Measurements from ENCODE around the gene CAPN15.

The CAPN15 gene

DNA sequence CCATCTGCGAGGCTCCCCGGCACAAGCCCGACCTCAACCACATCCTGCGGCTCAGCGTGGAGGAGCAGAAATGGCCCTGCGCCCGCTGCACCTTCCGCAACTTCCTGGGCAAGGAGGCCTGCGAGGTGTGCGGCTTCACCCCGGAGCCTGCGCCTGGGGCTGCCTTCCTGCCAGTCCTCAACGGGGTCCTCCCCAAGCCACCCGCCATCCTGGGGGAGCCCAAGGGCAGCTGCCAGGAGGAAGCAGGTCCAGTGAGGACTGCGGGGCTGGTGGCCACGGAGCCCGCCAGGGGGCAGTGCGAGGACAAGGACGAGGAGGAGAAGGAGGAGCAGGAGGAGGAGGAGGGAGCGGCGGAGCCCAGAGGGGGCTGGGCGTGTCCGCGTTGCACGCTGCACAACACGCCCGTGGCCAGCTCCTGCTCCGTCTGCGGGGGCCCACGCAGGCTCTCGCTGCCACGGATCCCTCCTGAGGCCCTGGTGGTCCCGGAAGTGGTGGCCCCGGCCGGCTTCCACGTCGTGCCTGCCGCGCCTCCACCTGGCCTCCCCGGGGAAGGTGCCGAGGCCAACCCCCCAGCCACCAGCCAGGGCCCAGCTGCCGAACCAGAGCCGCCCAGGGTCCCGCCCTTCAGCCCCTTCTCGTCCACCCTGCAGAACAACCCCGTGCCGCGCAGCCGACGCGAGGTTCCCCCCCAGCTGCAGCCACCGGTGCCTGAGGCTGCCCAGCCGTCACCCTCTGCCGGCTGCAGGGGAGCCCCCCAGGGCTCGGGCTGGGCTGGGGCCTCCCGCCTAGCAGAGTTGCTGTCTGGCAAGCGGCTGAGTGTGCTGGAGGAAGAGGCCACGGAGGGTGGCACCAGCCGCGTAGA is 19.6 kb downstream of the CAPN15 start:
- DNase-seq (ENCODE audit: low spot score), result peak; percentile 35

DNA sequence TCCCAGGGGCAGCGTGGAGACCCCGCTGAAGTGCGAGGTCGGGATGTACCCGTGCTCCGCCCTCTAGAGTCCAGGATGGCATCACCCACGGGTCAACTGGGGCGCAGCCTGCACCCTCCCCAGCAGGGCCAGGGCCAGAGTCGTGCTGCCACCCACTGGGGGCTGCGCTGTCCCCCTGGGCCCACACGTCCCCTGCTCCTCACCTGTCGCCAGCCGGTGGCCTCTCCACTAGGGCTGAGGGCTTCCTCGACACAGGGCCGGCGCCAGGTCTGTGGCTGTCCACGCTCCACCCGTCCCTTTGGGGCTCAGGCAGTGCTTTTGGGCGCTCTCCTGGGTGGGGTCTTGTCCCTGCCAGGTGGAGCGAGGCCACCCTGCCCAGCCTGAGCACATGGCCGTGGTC is 21.1 kb downstream of the CAPN15 start:
- DNase-seq (ENCODE audit: low spot score), result no peak

DNA sequence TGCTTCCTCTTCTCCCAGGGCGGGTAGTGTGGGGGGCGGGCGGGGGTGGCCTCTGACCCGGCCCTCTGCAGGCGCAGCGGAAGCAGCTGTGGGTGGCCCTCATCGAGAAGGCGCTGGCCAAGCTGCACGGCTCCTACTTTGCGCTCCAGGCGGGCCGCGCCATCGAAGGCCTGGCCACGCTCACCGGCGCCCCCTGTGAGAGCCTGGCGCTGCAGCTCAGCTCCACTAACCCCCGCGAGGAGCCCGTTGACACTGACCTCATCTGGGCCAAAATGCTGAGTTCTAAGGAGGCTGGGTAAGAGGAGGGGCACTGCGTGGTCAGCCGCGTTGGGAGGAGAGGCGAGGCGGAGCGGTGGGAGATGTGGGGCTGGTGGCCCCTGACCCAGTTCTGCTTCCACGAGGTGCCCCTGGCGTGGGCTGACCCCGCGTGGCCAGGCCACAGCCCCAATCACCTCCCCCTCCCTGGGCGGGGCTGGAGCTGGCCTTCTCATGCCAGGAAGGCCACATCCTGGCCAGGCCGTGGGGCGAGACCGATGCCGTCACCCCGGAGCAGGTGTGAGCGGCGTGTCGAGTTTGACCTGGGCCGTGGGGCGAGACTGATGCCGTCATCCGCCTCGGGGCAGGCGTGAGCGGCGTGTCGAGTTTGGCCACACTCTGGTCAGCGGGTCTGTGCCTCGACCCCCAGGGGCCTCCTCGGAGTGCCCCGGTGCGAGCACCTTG is 22.2 kb downstream of the CAPN15 start:
- no peak for DNase-seq (ENCODE audit: low spot score)

DNA sequence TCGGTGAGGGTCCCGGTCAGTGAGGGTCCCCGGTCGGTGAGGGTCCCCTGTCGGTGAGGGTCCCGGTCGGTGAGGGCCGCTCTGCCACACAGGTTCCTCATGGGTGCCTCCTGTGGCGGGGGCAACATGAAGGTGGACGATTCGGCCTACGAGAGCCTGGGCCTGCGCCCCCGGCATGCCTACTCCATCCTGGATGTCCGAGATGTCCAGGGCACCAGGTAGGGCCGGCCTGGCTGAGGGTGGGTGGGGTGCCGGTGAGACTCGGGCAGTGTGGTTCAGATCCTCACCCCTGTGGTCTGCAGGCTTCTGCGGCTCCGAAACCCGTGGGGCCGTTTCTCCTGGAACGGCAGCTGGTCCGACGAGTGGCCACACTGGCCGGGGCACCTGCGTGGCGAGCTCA is 23.7 kb downstream of the CAPN15 start:
- DNase-seq (ENCODE audit: low spot score), result no peak

DNA sequence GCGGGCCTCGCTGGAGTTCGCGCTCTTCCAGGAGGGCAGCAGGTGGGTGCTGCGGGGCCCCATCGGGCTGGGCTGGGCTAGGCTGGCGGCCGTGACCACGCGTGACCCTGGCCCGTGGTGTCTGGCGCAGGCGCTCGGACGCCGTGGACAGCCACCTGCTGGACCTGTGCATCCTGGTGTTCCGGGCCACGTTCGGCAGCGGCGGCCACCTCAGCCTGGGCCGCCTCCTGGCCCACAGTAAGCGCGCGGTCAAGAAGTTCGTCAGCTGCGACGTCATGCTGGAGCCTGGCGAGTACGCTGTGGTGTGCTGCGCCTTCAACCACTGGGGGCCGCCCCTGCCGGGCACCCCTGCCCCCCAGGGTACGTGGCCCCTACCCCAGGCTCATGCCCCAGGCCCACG is 24.7 kb downstream of the CAPN15 start:
- no peak for DNase-seq (ENCODE audit: low spot score)

DNA sequence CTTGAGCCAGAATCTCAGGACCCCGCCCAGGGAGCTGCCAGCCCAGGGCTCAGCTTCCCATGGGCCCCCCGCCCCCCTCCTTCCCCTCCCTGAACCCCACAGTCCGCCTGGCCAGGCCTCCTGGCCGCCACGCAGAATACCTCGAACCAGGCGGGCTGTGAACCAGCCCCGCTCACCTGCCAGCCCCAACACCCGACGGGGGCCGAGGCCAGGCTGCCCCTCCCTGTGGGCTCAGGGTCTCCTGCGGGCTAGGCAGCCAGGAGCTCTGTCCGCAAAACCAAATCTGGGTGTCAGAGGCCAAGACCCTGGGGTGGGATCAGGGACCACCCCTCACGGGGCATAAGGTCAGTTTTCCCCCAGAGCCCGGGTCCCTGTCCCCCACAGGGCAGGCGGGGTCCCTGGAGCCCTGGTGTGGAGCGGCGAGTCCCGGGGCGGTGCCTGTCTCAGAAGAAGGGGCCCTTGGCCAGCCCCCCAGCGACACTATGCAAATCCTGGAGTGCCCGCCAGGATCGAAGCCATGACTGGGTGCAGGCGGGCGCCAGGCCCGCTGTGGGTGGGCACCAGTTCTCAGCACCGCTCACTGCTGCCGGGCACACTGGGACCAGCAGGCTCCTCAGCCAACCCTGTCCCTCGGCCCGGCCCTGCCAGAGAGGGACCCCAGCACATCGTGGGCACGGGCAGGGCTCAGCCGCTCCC is 26.2 kb downstream of the CAPN15 start:
- DNase-seq (ENCODE audit: low spot score), result no peak

DNA sequence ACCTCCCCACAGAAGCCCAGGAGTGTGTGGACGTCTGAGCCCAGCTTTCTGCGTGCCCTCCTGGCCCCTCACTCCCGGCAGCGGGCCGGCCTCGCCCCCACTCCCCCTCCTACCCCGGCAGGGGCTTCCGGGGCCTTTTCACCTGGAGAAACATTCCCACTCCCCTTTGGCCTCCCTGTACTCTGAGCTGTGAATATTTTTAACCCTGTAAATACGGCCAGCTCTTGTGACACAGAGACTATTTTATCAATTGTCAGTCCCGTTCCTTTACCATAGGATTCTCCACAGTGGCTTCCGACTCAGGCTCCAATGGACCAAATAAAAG is 26.7 kb downstream of the CAPN15 start:
- DNase-seq (ENCODE audit: low spot score), result no peak

DNA sequence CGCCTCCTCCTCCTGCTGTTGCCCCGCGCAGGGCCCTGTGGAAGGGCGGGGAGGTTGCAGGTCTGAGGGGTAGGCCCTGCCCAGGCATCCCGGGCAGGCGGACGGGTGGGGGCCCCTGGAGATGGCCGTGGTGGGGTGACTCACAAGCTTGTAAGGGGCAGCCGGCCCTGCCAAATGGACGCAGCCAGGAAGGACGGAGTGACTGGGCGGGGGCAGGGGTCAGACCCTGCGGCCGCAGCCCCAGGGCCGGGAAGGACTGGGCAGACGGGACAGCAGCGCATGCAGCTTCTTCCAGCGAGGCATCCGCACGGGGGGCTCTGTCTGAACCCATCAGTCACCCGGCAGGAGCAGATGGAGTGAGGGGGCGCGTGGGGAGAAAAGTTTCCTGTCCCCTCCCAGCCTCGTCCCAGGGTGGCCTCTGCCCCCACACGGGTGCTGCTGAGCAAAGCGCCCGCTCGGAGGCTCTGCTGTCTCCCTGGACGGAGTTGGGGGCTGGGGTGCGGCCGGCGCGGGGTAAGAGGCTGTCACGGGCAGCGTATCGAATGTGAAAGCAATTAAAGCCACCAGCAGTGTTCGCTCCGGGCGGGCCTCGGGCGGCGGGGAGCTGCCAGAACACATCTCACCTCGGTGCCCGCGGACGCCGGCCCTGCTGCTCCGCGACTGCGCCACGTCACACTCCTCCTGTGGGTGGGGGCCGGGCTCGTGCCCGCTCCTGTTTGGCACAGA is 27.3 kb downstream of the CAPN15 start:
- no peak for DNase-seq (ENCODE audit: low spot score)

DNA sequence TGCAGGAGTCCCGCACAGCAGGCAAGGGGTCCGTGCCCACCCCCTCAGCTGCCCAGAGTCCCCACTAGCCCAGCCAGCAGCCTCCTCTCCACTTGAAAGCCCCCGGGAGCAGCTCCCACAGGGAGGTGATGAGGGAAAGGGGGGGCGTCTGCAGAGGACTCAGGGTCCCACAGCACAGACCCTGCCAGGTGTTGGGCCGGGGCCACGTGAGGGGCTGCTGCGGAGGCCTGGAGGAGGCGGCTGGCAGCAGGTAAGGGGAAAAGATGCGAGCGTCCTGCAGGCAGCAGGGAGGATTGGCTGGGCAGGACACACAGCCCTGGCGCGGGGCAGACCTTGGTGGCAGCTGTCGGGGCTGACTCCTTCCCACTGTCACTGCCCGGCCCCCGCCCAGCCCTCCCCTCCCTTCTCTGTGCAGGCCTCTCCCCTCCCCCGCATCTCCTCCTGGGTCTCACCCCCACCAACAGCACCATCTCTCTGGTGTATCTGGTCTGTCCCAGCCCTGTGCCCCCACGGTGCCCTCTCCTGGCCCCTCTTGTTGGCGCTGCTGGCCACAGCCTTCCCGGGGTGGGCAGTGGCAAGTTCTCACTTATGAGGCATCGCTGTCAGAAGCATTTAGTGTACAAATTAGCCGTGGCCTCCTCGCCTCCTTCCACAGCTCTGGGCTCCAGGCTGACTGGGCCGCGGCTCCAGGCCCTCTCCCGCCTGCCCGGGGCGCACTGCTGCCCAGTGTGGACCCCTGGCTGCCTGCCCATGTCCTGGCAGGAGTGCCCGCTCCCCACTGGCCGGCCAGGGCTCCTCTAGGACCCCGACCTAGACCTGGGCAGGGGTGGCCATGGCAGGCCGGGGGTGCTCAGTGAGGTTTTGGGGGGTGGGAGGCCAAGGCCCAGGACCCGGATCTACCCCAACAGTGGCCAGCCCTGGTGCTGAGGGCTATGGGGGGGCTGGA is 28.3 kb downstream of the CAPN15 start:
- DNase-seq (ENCODE audit: low spot score), result no peak

DNA sequence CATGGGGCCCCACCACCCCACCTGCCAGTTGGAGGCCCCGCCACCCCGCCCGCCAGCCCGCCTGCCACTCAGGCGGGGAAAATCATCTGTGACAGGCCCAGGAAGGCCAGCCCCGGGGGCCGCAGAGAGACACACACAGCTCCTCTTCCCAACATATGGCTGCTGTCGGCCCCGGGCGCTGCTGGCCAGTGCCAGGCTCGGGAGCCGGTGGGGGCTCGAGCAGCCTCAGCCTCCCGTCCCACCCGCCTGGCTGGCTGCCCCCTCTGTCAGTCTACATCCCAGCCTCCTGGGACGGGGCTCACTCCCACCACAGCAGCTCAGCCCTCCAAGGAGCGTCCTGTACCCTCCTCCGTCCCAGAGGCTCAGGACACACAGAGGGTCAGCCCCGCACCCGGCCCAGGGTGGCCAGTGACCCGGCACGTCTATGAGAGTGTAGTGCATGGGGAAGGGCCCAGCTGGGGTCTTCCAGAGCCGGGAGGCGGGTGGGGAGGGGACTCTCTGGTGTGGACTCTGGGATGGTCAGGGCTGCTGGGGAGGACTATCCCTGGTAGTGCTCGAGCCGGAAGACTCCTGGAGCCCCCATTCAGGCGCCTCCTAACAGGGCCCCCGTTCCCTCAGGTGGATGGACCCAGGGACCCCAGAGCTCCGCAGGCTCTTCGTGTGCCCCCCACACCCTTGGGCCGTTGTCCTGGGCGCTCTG is 29.1 kb downstream of the CAPN15 start:
- DNase-seq (ENCODE audit: low spot score), result no peak

DNA sequence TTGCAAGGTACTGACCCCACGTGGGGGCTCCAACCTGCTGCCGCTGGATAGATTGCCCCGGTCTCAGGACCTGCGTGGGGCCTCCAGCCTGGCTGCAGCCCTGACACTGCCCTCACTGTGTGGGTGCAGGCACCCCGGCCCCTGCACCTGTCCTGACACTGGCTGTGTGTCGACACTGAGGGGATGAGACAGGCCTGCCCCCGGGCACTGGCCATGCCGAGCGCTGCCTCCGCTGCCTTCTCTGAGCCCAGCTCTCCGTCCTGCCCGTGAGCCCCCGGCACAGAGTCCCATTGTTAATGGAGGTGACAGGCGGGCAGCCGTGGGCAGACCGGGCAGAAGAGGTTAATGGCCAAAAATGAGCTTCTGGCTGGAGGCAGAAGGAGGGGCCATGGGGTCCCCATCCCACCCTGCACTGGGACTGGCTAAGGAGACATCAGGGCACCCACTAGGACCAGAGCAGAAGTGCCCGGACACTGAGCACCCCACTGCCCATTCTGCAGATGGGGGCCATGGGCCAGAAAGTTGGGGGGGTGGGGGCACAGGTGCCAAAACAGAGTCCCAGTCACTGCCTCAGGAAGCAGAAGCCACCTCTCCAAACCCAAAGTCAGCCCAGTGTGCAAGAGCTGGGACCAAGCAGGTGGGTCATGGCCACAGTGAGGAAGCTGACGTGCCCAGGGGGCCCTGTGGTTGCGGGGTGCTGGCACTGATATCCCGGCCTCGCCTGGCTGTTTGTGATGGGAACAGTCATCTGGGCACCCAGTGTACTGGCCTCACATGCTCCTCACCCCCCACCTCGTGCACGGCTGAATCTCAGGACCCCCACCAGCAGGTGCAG is 30.2 kb downstream of the CAPN15 start:
- DNase-seq (ENCODE audit: low spot score), result no peak

DNA sequence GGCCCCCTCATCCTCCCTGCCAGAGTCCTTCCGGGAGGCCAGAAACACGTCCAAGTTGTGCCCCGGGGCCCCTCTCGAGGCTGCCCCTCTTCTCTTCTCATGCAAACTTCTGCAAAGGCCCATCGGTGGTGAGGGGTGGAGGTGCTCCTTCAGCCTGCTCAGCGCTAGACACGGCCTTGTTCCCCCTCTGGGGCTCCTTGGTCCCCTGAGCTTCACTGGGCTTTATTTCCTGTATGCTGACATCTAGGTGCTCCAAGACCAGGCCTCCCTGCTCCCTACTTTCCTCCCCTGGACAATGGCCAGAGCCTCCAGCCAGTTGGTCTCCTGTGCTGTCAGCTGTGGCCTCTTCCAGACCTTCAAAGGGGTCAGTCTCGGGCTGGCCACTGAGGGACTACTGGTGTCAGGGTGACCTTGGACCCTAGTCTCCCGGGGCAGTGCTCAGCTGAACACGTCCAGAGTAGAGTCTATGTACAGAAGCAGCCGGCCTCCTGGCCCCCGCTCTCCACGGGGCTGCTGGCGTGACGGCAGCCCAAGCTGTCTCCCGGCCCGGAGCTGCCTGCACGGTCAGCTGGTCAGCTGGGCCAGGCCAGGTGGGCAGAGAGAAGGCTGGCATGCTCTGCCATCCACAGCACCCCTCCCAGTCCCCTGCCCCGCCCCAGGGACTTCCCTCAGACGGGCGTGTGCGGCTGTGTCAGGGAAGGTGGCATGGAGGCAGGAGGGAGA is 30.9 kb downstream of the CAPN15 start:
- no peak for DNase-seq (ENCODE audit: low spot score)

DNA sequence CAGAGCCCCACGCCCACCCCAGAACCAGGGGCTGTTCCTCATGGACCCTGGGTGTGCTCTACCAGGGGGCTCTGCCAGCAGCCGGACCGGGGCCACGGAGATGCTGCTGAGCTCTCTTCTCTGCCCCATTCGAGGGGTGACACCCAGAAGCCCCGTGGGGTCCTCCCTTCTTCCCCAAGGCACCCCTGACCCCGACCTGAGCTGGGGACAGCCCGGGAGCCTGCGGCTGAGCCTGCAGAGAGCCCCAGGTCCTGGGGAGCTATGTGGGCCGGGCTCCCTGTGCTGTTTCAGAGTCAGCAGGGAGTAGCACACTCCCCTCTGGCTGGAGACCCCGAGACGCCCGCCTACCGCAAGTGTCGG is 31.5 kb downstream of the CAPN15 start:
- no peak for DNase-seq (ENCODE audit: low spot score)

DNA sequence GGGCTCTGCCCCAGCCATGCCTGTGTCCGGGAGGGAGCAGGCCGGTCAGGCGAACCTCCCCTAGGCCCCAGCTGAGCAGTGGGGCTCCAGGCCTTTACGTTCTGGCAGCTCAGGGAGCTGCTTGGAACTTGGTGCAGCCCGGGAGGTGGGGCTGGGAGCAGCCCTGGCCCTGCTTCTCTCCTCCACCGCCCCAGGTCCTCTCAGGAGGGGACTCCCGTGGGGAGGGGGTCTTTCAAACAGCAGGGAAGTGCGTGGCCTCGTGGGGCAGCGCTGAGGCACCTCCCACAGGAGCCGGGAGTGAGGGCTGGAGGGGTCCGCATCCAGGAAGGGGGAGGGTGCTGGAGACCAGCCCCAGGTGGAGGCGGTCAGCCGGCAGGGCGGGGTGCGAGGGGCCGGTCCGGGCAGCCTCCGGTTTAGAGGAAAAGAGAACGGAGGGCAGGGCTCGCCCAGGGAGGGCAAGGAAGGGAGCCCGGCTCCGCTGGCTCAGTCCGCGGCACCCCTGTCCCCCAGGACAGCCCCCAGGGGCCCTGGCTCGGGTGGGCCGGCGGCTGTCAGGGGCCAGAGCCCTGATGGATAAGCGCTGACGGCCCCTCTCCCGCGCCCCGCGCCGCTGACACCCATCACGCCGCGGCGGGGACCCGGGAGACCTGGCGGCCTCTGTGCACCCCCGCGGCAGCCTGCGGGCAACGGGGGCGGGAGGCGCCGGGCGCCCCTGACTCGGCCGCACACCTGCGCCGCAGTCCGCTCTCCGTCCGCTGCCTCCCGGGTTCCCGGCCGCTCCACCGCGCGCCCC is 32.1 kb downstream of the CAPN15 start:
- no peak for DNase-seq (ENCODE audit: low spot score)

DNA sequence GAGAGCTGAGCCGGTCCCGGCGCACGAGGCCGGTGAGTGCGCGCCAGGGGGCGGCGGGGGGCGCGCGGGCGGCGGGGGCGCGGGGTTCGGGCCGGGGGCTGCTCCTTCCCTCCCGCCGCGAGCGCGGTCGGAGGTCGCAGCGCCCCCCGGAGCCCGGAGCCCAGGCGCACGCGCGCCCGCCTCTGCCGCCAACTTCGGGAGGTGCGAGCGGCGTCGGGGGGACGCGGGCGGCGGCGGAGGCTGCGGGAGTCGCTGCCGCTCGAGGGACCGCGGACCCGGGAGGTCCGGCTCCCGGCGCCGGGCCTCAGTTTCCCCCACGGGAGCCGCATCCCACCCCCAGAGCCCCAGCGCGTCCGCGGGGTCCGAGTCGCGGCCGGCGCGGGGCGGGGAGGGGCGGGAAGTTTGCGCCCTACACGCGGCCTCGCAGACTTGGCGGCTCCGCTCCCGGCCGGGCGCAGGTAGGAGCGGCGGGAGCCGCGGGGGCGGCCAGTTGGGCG is 32.7 kb downstream of the CAPN15 start, which contains the start of gene PRR35:
TSS of gene PRR35 (plus strand) at position 191 of the 497 bp plus-strand sequence. CDS start 2,901 bp downstream, outside the sequence.
- no peak for DNase-seq (ENCODE audit: low spot score)

DNA sequence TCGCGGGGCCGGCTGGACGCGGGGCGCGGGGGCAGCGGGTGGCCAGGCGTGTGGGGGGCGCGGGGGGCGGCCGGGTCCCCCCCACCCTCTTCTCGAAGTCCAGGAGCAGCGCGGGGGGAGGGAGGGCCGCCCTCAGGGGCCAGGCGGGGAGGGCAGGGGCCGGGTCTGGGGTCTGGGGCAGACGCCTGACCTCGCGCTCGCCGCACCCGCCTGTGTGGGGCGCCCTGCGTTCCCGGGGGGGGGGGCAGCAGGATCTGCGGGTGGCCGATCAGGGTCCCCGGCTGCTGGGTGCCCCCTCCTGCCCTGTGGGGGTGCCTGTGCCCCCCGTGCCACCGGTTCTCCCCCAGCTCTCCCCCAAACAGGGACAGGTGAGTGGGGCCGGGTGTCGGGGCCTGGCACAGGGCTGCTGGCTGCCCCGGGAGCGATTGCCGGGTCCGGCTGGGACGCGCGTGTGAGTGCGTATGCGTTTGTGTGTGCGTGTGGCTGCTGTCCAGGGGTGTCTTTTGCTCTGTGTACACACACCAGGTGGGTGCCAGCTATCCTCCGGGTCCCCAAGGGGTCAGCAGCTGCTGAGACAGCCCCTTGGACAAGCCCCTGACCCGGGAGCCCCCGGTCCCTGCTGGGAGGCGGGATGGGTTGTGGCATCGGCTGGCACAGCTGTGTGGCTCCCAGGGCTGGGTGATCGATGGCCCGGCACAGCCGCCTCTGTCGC is 33.3 kb downstream of the CAPN15 start:
- DNase-seq (ENCODE audit: low spot score), result no peak

DNA sequence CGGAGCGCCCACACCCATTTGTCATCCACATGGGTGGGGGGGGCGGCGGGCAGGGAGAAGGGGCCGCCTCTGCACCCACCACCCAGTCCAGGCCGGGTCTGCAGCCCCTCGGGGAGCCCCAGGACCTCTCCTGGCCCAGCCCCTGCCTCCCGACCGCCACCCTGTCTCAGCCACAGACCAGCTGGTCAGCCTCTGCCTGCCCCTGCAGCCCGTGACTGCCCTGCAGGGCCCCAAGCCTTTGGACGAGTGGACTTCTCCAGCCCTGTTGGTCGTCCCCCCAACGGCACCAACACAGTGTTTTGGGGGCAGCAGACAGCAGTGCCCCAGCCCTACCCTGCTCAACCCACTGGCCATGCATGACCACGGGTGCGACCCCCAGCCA is 33.9 kb downstream of the CAPN15 start:
- no peak for DNase-seq (ENCODE audit: low spot score)

All from CD4-positive, alpha-beta T cell treated with Interleukin-2 at 100 ng/mL for 4 hours (primary cell).